Measurements from ENCODE around the gene SERPINH1. TPM values are rescaled to one million over a fixed set of nuclear protein-coding genes. Genes with fewer than 3 reads are reported as not detected.
A peak's percentile ranks its signal among the peaks of the same experiment; 100 is the strongest.

SERPINH1 gene
- polyA plus RNA-seq, 3 donors = 317 to 412 (median 325) TPM

DNA sequence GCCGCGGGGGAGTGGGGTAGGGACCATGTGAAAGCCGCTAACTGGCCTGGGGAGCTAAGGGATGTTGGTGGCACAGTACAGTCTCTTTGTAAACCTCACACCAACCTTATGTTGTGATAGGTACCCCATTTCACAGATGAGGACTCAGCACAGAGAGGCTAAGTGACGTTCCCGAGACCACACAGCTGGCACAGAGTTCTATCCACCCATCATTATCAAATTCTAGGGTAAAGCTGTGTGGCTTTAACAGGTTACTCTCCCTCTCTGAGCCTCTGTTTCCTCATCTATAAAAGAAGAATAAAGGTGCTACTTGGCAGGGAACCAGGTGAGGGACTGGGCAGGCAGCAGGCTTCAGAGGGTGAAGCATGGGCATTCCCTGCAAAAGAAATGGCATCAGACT is 34.9 kb upstream of the SERPINH1 start:
- DNase-seq = no peak

DNA sequence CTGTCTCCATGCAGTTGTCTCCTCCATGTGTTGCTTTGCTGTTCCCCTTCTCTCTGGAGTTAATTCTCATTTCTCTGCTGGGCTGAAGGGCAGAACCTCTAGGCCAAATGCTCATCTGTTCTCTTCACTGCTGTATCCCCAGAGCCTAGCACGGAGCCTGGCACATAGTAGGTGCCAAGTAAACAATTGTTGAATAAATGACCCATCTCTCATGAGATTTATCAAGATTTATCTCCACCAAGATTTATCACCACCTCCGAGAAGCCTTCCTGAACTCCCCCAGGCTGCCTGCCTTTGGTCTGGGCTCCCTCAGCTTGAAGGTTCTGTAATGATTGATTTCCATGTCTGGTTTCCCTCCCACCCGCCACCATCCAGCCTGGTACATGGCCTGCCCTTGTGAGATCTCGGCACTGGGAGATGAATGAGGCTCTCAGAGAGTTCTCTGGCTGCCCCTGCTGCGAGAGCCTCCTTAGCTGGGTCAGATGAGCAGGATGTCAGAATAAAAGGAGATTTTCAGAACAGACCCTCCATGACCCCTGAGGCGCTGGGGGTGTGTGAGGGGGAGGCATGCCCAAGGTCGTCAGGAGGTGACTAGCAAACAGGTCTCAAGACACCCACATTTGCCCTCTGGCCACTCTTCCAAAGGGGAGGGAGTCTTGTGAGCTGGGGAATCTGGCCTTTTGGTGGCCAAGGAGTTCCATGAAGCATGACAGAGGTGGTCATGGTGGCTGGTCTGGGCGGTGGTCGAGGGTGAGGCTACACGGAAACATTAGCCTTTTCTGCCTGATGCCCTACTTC is 33.9 kb upstream of the SERPINH1 start:
- DNase-seq = no peak

DNA sequence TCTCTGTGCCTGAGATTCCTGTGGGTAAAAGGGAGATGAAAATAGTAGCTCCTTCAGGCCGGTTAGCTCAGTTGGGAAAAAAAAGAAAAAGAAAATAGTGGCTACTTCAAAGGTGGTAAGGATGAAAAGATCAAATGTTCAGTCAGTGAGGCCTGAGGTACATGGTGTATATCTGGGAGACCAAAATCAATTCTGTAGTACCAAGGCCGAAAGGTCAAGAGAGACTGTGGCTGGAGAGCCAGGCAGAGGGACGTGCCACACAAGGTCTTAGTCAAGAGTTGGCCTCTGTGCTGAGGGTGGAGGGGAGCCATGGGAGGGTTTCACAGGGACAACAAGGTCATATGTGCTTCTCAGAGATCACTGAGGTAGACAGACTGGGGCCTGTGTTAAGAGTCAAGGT is 31.5 kb upstream of the SERPINH1 start:
- DNase-seq = no peak

DNA sequence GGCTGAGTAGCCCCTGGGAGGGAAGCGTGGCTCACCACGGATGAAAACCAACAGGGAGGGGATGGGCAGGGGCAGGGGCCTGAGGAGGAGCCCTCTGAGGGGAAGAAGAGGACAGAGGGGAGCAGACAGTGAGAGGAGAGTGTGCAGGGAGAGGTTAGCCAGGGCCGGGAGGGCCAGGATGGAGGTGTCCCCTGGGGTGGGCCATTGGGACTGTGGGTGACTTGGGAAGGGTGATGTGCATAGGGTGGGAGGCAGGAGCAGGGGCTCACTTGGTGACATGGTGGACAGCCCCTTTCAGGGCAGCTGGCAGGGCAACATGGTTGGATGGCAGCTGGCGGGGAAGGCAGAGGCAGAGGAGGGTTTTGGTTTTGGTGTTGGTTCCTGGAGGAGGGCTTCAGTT is 30.7 kb upstream of the SERPINH1 start:
- no peak for DNase-seq

DNA sequence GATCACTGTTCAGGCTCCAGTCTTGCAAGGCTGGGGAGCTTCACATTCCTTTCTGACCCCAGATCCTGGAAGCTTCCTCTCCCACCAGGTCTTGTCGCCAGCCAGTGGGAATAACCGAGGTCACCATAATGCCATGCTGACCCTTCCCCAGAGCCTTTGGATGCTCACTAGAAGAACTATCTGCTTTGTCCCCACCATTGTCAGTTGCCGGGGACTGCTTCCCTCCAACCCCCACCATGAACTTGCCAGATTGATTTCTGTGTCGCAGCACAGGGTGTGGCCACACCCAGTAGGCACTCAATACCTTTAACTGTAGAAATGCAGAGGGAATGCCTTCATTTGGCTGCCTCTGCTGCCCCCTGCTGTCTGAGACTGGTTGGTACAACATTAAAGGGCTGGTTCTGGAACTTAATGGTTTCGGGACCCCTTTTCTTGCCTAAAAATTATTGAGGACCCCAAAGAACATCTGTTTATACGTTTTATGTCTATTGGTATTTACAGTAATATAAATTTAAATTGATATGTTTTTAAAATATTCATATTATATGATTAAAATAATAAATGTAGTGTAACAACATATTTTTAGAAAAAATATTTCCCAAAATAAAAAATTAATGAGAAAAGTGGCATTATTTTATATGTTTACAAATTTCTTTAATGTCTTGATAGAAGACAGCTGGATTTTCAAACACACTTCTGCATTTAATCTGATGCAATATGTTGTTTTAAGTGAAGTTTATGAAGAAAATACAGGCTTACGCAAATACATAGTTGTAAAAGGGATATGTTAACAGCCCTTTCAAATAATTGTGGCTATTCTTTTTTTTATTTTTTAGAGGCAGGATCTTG is 29.6 kb upstream of the SERPINH1 start:
- DNase-seq = peak; percentile 68

DNA sequence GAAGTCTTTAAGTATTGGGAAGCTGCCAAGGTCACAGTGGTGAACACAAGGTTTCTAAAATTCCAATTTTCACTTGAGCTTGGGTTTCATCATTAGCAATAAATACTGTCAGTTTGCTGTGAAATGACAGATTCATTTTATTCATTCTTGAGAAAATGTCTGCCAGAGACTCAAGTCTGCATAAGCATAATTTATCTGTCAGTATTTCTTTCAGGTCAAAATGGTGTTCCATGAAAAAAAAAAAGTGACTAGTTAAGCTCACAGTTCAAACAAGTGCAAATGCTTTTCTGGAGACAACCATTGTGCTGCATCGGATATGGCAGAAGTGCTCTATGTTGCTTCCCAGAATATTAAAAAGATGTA is 28.2 kb upstream of the SERPINH1 start:
- DNase-seq = no peak

DNA sequence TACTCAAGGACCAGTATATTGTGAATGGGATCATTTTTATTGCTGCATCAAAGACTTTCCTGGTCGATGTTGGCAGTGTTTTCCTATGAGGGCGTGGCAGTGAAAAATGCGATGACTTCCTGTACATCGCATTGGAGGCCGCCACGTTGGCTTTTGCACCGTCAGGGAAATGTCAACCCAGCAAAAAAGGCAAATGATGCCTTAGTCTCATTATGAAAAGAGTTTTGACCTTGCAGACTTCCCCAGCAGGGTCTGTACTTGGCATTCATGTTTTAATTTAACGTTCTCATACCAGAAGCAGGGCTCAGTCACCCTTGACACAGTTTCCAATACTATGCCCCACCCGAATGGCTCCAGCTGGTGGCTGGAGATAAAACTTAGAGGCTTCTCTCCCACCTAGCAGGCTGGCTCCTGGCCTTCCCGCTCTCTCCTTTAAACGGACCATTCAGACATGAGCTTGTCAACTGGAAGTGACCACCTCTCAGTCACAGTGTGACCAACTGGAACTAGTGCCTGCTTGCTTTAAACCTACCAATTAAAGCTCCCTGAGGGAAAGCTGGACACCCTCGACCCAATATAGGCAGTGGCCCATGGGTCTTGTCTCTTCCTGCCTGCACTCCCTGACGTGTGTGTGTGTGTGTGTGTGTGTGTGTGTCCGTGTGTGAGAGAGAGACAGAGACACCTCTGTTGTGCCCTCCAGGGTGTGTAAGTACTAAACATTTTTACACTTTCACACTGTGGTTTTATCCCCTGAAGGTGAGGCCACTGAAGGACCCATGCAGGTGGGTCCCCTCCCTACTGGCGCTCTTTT is 27.6 kb upstream of the SERPINH1 start:
- no peak for DNase-seq

DNA sequence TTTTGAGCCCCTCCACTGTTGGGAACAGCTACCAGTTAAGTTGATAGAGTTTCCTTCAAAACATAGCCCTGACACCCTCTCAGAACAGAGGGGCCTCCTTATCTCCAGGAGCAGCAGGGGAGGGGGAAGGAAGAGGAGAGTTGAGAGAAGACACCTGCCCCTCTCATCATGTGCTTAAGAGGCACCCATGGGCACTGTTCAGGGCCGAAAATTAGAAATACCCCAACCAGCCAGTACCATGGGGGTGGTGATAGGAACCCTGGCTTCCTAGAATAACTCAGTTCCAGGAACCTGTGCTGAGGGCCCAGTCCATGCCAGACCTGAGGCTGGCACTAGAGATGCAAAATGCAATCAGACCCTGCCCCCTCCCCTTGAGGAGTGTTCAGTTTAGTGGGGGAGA is 27.0 kb upstream of the SERPINH1 start:
- DNase-seq = no peak

DNA sequence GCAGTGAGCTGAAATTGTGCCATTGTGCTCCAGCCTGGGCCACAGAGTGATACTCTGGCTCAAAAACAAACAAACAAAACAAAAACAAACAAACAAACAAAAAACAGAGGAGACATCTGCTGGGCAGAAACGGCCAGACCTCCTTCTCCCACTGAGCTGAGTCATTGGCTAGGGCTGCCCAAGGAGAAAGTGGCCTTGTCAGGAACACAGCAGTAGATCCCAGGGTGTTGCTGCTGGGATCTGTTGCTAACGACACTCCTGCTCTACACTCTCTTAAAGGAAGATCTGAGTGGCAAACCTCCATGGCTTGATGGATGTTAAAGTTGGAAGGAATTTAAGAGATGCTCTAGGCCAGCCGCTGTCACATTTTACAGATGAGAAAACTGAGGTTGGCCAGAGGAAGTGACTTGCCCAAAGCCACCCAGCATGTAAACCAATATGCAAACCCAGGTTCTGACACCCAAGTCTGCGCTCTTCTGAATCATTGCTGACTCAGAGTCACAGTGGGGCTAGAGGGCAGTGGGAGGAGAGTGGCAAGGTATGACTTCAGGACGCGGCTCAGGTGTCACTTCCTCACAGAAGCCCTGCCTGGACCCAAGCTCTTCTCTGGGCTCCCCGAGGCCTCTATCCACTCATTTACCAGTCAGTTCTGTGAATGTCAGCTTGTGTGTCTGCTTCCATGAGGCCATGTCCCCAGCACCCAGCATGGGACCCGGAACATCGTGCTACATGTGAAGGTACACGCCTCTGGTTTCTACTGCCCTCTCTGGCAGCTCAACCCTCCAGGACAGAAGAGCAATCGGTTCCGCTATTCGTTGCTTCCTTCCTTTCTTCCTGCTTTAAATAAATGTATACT is 25.0 kb upstream of the SERPINH1 start:
- DNase-seq = no peak

DNA sequence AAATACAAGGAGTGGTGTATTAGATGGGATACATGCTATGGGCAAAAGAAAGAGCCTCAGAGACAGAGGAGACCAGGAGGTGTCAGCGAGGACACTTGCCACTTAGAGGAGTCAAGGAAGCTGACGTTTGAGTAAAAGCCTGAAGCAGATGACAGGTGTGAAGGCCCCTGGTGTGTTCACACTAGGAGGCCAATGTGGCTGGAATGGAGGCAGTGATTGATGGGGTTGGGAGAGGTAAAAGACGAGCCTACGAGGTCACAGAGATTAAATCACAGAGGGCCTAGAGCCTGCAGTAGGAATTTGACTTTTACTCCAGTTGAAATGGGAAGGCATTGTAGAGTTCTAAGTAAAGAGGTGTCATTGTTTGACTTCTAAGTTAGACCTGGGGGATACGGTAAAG is 24.3 kb upstream of the SERPINH1 start:
- DNase-seq = no peak

DNA sequence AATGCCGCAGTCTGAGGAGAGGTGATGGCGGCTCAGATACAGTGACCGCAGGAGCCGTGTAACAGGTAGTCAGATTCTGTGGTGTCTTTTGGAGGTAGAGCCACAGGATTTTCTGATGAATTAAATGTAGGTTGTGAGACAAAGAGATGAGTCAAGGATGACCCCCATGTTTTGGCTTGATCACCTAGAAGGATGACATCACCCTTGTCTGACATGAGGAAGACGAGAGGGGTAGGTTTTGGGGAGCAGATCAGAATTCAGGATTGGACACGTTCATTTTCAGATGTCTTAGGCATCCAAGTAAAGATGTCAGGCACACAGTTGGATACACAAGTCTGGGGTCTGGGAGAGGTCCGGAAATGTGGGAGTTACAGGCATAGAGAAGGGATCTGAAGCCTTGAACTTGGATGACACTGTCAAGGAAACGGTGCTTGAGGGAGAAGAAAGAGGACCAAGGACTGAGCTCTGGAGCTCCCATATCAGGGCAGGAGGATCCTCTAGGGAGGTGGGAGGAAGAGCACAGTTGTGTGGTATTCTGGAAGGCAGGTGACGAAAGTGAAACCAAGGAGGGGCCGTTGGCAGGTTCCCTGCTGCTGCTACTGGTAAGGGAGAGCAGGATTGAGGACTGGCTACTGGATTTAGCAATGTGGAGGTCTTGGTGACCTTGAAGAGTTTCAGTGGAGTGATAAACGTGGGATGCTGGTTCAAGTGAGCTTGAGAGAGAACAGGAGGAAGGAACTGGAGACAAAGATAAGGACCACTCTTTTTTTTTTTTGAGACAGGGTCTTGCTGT is 23.7 kb upstream of the SERPINH1 start:
- no peak for DNase-seq

DNA sequence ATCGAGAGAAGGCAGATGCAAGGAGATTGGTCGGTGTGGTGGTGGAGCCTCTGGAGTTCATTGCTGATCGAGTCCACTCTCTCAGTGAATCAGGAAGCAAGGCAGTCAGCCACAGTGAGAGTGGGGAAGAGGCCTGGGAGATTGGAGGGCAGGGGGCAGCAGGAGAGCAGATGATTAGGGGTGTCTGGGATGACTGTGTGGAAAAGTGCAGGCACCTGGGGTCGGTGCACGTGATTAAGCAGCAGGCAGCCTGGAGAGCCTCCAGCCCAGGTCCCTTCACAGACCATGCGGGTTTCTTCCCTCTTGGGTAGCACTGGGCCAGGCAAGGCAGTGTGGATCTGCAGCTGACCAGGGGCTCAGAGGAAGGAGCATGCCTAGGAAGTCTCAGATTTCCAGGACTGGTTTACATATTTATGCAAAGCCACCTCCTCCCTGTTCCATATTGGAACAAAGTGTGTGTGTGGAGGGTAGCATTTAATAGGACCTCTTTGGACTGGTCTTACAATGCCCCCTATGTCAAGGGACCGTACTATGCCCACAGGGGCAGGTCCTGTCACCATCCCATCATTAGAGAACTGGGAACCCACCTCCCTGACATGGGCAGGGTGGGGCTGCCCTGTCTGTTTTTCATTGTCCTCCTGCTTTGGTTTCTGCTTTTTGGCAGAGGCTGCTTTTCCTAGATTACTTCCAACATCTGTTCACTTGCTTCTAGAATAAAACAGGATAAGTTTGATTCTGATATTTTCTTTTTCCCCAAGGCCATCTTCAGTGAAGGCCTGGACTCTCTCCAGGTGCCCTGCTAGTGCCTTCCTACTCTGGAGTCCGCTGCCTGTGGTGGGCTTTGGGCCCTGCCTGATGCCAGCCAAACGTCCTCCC is 22.4 kb upstream of the SERPINH1 start:
- no peak for DNase-seq

DNA sequence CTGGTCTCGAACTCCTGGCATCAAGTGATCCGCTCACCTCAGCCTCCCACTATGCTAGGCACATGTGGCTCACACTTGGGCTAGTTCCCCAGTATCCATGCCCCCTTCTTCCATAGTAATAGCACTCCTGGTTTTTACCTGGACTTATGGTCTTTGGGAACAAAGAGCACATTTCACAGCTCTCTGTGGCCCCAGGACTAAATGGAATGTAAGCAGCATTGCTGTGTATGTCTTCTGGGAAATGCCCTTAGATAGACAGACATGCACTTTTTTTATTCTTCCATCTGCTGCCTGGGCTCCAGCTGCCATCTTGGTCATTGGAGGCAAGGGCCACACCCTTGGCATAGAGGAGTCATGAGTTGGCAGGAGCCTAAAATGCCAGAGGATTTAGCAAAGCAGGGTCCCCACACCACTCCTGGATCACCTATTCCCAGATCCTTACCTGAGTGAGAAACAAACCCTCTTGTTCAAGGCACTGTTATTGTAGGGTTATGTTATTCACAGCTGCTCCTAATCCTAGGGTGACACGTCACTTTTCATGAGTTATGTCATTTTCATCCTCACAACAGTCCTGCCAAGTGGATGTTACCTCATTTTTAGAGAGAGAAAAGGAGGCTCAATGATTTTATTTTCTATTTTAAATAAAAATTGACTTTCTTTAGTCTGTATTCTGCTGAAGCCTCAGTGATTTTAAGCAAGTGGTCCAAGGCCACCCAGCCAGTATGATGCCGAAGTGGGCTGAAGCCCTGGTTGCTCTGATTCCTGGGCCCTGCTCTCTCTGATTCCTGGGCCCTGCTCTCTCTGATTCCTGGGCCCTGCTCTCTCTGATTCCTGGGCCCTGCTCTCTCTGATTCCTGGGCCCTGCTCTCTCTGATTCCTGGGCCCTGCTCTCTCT is 20.6 kb upstream of the SERPINH1 start:
- DNase-seq = no peak

DNA sequence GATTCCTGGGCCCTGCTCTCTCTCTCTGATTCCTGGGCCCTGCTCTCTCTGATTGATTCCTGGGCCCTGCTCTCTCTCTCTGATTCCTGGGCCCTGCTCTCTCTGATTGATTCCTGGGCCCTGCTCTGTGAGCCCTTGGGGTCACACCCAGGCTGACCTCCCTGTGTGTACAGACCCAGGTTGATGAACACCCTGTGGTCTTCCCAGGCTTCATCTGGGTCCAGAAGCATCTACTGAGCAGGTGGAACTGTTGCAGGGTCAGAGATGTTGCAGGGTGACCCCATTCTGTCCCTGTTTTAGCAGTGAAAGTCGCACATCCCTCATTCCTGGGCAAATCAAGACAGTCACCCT is 20.0 kb upstream of the SERPINH1 start:
- no peak for DNase-seq

DNA sequence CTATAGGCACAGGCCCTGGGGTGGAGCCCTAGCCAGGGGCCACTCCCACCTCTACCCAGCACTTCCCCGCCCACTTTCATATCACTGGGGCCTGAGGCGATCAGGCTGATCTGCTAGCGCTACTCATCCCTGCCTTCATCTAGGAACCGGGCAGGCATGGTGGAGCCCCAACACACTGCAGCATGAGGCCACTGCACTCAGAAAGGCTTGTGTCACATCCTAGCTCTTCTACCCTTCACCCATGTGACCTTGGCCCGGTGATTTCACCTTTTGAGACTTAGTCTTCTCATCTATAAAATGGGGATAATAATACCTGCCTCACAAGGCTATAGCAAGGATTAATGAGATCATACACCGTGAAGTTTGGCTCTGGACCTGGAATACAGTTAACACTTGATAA is 18.2 kb upstream of the SERPINH1 start:
- no peak for DNase-seq

DNA sequence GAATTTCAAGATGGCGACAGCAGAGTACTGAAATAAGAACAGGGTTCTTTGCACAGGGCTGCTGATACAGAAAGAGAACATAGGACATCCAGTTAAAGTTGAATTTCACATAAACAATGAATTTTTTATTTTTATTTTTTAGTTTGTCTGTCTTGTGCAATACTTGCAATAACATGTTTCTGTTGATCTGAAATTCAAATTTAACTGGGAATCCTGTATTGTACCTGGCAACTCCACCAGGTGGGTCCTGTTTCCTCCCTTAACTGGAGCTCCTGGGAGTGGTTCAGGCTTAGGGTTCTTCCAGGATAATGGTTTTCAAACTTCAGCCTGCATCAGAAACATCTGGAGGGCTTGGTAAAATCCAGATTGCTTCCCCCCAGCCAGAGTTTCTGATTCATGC is 14.9 kb upstream of the SERPINH1 start:
- no peak for DNase-seq

DNA sequence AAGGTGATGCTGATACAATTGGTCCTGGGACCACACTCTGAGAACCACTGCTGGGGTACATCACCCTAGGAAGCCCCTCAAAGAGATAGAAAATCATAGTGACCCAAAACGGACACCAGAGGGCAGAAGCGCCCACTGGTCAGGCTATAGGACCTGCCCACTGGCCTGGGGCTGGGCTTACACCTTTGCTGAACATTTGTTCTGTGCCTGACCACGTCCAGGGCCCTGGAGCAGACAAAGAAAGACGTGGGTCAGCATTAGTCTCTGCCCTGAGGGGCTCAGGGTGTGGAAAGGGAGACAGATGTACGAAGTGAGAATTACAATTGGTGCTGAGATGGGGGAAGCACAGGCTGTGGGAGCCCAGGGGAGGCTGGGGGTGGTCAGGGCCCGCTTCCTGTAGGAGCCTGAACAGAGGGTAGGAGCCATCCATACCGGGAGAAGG is 14.4 kb upstream of the SERPINH1 start:
- DNase-seq = peak; percentile 77

DNA sequence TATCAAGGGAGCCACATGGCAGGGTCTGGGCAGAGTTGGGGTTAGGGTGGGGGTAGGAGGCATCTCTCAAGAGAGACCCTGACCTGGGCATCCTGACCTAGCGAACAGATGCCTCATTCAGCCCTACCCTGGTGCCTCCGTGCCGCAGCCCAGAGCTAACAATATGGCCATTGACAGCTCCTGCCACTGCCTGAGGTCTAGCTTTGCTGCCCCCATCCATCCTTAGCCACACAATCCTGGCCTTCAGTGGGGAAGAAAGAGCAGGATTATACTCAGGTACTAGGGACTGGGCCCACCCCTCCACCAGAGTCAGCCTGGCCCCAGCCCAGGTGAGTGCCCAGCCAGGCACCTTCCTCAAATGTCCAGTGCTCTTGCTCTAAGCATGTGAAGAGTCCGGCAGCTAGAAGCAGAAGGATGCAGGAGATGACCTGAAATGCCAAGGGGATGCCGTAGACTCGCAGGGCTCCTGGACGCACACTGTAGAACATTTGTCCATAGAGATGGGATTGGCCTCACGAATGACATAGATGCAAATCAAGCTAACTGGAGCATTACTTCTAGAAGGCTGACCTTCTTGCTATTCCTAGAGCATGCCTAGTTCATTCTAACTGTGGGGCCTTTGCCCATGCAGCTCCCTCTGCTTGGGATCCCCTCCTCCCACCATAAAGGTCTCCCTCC is 13.3 kb upstream of the SERPINH1 start:
- no peak for DNase-seq

All from renal pelvis (tissue), 4 donors.